22Rv1 (cell line): ENCODE data around the gene OR7A10.
"Not testable (repeated sequence)": the region's sequence is repeated elsewhere in the genome, so short reads cannot be mapped to it uniquely, and the experiment has no call there.

Source experiments
- H3K27ac ChIP-seq: fragments of 450-650 bp; 2 replicates; pipeline ENCODE4 v1.5.1; 2017
- CTCF ChIP-seq: fragments of 450-650 bp; IDR thresholded peaks from 2 replicates; pipeline ENCODE4 v1.5.1; 2017; ENCODE audit warnings: mild to moderate bottlenecking
- ZFX ChIP-seq: fragments of 450-650 bp; IDR thresholded peaks from 2 replicates; pipeline ENCODE4 v1.6.1; 2017; ENCODE audit warnings: antibody characterized with exemption, borderline replicate concordance

The OR7A10 gene

DNA sequence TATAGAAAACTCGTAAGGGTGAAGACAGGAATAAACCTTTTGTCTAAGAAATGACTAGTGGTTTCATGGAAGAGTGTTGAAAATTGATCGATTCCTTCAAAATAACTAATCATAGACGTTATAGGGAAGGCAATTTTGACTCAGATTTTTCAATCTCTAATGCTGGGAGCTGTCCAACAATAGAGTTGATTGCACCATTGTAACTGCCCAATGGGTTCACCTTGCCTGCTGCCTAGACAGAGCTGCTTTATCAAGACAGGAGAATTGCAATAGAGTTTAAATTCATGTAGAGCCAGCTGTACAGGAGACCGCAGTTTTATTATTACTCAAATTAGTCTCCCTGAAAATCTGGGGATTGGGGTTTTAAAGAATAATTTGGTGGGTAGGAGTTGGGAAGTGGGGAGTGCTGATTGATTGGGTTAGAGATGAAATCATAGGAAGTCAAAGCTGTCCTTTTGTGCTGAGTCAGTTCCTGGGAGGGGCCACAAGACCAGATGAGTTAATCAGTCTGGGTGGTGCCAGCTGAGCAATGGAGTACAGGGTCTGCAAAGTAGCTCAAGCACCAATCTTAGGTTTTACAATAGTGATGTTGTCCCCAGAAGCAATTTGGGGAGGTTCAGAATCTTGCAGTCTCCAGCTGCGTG lies 53.5 kb downstream of the OR7A10 start:
- no peak overlapping the region for H3K27ac ChIP-seq
- TF ChIP-seq ZFX: no peak
- TF ChIP-seq CTCF: no peak

DNA sequence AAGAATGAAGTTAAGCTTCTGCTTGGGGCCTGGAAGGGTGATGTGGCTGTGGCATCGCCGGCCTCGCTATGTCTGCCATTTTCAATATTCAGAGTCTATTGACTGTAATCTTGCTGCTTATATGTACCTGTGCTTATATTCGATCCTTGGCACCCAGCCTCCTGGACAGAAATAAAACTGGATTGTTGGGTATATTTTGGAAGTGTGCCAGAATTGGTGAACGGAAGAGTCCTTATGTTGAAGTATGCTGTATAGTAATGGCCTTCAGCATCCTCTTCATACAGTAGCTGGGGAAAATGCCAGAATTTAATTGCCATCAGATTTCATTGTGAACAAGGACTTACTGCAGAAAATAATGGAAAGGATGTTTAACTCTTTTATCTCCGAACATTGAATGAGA lies 56.5 kb downstream of the OR7A10 start:
- H3K27ac ChIP-seq: not testable (repeated sequence)
